GM18867 (cell line): Measurements from ENCODE around the gene ACTRT2.

Experiments
- ATAC-seq: cut with Tn5 transposase; IDR thresholded peaks from one replicate; pipeline ENCODE4 v1.9.1; 2021; ENCODE audit warnings: mild to moderate bottlenecking, moderate library complexity; ENCODE audit not compliant: unreplicated experiment

ACTRT2 gene

DNA sequence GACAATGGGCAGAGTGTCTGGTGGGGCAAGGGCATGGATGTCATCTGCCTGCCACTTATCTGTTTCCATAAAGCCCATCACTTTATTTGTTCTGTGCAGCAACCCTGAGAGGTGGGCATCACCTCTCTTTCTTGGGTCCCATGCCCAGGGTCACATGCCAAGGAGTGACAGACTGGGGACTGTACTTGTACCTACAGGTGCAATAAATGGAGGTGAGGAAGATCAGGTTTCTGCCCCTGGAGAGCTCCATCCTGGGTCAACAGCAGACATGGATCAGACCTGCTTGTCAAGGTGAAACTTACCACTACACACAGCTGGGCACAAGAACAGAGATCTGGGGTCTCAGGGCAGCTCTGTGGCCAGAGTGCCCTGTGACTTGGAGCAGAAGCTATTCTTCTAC, 29.3 kb downstream of the ACTRT2 start:
- ATAC-seq: no peak

GRCh38 chr1:3051270-3052268, 30.3 kb downstream of the ACTRT2 start:
- no peak for ATAC-seq

GRCh38 chr1:3052501-3052900, 31.2 kb downstream of the ACTRT2 start:
- no peak for ATAC-seq

DNA sequence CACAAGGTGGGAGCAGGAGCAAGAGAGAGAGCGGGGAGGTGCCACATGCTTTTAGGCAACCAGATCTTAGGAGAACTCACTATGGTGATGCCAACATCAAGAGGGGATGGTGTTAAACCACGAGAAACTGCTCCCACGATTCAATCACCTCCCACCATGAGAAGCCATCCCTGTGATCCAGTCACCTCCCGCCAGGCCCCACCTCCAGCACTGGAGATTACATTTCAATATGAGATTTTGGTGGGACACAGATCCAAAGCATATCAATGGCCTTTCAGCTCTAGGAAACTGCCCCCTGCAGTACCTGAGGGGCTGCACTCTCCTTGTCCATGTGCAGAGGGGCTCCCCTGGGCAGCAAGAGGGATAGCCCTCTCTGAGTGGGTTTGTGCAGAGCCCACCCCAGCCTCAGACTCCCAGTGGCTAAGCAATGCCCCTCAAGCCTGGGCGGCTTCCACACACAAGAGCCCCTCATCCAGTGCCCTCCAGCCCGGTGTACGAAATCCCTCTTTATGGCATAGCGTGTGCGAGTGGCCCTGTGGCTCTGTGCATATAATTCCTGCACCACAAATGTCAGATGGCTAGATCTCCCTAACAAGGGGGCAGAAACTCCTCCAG, 32.2 kb downstream of the ACTRT2 start:
- ATAC-seq: no peak

GRCh38 chr1:3053986-3054385, 32.7 kb downstream of the ACTRT2 start:
- no peak for ATAC-seq

DNA sequence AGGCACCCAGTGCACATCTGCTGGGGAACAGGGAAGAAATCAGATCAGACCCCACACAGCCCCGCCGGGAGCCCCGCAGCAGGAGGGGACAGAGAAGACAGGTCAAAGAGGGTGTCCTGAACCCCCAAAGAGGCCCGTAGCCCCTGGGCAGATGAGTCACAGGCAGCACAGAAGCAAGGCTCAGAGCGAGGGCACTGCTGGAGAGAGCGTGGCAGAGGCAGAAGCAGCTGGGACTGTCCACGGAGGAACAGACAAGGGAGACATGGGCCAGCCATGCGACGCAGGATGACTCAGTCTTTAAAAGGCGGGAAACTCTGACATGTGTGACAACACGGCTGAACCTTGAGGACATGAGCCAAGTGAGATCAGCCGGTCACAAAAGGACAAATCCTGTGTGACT, 33.2 kb downstream of the ACTRT2 start:
- no peak for ATAC-seq

GRCh38 chr1:3055051-3055450, 33.8 kb downstream of the ACTRT2 start:
- no peak for ATAC-seq

- no peak for ATAC-seq
Measured at GRCh38 chr1:3056641-3057040, 35.4 kb downstream of the ACTRT2 start.

- no peak for ATAC-seq
Measured at GRCh38 chr1:3058263-3059030, 37.2 kb downstream of the ACTRT2 start.

DNA sequence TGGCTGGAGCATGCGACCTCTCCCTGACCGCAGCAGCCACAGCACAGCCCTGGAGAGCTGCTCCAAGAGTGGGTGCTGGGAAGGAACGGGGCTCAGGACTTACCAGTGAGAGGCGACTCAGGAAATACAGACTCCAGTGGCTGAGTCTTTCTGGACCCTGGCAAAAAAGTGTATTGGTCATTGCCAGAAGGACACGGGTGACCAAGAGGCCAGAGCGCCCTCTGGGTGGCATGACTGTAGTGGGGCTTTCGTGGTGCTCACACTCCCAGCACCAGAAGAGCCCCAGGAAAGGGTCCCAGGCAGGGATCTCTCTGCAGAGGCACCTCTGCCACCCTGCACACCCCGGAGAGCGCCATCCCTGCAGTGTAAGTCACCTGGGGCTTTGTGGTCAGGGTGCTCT, 38.9 kb downstream of the ACTRT2 start:
- no peak for ATAC-seq

GRCh38 chr1:3060601-3061551, 39.6 kb downstream of the ACTRT2 start:
- ATAC-seq: no peak

DNA sequence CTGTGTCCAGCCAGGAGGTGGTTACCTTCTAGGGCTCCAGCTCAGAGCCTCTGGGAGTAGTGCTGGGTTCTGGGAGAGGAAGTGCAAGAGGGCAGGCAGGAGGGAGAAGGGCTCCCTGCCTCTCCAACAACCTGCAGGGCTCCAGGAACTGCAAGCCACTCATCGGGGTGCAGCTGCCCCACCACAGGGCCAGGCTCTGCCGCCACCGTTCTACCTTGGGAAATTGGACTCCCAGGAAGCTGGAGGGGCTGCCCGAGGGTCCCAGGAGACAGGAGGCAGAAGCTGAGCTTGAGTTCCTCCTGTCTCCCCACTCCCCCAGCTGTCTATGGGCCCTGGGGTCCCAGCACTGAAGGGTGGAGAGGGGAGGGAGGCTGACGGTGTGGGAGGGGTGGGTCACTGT, 40.3 kb downstream of the ACTRT2 start:
- ATAC-seq: no peak

- ATAC-seq: no peak
Measured at GRCh38 chr1:3061981-3062615, 40.8 kb downstream of the ACTRT2 start.

DNA sequence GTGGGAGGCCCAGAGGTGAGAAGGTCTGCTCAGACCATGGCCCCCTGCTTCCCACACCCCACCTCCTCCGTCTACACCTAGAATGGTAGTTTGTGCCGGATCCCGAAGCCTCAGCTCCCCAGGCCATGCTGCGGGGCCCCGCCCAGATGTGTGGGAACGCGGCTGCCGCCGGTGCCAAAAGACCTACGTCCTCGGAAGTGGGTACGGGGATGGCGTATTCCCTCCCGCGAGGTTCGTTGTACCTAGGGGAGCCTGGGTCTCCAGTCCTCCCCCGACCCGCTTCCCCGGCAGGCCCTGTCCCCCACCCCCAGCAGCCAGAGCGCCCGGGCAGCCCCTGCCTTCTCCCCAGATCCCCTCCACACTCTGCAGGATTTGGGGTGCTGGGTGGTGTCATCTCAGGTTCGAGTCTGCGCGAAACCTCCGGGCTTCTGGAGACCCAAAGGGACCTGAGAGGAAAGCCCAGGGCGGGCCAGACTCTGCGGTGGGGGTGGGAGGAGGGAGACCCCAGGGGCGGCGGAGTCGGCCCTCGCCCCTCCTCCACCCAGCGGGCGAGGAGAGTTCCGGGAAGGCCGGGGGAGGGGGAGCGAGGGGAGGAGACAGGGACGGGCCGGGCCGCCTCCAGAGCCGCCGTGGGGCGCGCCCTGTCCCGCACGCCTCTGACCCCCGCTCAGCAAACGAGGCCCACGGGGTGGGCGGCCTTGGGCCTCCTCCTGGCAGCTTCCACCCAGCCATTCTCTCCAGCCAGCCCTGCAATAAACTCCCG, 41.5 kb downstream of the ACTRT2 start:
- no peak for ATAC-seq

DNA sequence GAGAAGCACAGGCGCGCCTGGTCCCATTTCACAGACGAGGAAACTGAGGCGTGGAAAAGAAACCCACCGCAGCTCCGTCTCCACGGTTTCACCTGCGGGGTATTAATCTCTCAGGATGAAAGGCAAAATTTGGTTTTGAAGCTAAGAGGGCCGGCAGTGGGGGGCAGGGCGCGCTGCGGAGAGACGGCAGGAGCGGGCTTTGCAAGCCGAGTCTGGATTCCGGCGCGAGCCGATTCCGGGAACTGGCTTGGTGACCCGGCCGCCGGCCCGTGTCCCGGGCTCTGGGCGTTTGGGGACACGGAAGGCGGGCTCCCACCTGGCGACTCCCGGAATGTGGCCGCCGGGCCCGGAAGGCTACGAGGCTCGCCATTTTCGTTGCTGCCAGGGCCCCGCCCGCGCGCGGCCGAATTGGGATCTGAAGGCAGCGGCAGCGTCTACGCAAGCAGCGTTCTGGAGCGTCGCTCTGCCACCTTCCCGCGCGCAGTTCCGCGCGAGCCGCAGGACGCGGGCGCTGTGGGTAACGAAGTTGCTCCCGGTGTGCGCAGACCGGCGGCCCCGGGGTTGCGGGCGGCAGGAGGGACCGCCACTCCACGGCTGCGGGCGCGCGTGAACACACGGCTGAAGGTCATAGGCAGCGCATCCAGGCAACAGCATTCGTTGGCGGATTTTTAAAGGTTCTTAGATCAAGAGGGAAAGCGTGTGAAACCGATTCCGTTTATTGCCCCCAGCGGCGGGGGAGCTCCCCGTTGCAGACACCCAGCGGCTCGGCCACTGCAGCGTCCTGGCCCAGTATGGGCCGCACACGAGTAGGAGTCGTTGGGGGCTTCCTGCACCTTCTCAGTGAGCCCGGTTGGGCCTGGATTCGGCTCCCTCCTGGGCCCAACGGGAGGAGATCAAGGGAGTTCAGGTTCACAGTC, 42.4 kb downstream of the ACTRT2 start:
- no peak for ATAC-seq

DNA sequence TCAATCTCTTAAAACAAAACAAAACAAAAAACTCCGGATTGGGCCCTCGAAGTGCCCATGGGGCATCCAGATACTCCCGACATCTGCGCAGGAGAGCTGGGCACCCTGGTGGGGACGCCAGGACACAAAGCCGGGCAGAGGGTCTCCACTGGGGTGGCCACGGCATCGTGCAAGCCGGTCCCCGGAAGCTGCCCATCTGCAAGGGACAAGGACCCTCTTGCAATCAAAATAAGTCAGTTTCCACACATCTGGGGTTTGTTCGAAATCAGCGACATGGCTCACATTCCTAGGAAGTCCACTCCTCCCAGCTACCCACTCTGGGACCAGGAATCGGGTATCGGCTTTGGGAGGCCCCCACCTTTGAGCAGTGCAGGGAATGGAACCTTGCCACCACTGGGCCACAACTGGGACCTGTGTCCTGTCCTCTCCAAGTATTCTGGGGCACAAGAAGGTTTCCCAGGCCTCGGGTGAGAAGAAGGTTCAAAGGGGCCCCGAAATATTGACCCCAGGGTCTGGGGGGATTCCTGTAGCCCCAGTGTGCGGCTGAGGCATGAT, 43.1 kb downstream of the ACTRT2 start:
- ATAC-seq: no peak

- no peak for ATAC-seq
Measured at GRCh38 chr1:3064901-3065300, 43.6 kb downstream of the ACTRT2 start.

DNA sequence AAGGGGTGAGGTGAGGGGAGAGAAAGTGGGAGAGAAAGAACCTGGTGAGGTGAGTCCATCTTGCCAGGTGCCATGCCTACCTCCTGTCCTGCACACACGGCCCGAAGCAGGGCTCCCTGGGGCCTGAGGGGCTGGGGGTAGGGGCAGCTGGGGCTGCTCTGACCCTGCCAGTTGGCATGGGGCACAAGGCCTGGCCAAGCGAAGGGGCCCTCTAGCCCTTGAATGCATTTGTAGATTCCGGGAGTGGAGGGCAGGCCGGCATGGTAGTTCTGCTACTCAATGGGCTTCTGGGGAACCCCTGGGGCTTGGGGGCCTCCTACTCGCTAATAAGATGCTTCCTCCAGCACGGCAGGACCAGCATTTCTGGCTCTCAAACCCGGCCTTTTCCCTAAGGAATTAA, 44.1 kb downstream of the ACTRT2 start:
- ATAC-seq: no peak
